ENCODE data around the gene TIGAR.

Gene TIGAR

DNA sequence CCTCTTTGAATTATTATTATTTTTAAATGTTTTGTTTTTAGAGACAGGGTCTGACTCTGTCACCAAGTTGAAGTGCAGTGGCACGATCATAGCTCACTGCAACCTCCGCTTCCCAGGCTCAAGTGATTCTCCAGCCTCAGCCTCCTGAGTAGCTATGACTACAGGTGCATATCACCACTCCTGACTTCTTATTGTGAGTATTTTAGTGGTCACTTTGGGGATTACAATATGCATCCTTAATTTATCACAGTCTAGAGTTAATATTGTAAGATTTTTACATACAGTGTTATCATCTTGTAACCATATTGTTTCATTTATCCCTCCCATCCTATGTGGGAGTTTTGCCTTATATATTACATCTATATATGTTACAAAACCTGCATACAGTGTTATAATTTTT lies 45.1 kb downstream of the TIGAR start:
- no peak overlapping the region for H3K4me3 ChIP-seq (ENCODE audit: control insufficient read depth, low read depth, low read length)
- no peak for DNase-seq (ENCODE audit: low read depth)
- TF ChIP-seq, protein P1, sequence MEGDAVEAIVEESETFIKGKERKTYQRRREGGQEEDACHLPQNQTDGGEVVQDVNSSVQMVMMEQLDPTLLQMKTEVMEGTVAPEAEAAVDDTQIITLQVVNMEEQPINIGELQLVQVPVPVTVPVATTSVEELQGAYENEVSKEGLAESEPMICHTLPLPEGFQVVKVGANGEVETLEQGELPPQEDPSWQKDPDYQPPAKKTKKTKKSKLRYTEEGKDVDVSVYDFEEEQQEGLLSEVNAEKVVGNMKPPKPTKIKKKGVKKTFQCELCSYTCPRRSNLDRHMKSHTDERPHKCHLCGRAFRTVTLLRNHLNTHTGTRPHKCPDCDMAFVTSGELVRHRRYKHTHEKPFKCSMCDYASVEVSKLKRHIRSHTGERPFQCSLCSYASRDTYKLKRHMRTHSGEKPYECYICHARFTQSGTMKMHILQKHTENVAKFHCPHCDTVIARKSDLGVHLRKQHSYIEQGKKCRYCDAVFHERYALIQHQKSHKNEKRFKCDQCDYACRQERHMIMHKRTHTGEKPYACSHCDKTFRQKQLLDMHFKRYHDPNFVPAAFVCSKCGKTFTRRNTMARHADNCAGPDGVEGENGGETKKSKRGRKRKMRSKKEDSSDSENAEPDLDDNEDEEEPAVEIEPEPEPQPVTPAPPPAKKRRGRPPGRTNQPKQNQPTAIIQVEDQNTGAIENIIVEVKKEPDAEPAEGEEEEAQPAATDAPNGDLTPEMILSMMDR (IDR thresholded peaks at IDR 0.05; ENCODE audit: control insufficient read depth, insufficient read depth, low read depth, low read length, missing control alignments), result no peak

DNA sequence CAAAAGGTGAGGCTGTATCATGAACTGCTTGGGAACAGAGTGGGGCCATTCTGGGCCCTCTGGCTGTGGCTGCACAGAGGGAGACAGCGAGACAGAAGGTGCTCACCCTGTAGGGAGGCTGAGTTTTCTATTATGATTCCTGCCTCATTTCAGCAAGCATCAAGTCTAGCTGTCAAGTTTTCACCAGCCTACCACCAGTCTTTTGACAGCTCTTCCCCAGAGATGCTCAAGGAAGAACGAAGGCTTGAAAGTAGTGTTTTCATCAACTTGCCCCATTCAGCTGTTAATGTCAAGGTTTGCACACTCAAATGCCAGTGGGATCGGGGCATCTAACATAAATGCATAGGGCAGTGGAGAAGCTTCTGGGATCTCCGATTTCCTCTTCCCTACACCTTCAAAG lies 48.5 kb downstream of the TIGAR start:
- TF ChIP-seq, protein P1 (IDR thresholded peaks at IDR 0.05; ENCODE audit: control insufficient read depth, insufficient read depth, low read depth, low read length, missing control alignments), result no peak
- H3K4me3 ChIP-seq (ENCODE audit: control insufficient read depth, low read depth, low read length), result no peak overlapping the region
- no peak for DNase-seq (ENCODE audit: low read depth)

DNA sequence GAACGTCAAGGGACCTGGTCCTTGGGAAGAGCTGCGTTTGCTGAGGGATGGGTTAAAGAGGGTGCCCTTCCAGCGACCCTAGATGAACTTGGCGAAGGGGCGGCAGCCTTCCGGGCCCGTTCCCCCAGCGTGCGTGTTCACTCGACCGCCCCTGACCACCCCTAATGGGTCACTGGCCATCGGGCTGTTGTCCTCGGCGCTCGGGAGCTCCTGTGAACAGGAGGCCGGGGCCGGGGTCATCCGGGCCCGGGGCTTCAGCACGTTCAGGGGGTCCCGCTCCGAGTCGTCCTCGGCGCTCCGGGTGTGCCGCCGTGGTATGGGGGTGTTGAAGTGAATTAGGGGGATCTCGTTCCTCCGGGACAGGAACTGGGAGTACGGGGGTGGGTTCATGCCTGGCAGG lies 49.3 kb downstream of the TIGAR start:
- TF ChIP-seq, protein P1 (IDR thresholded peaks at IDR 0.05; ENCODE audit: control insufficient read depth, insufficient read depth, low read depth, low read length, missing control alignments), result no peak
- no peak for DNase-seq (ENCODE audit: low read depth)
- H3K4me3 ChIP-seq (ENCODE audit: control insufficient read depth, low read depth, low read length), result no peak overlapping the region

DNA sequence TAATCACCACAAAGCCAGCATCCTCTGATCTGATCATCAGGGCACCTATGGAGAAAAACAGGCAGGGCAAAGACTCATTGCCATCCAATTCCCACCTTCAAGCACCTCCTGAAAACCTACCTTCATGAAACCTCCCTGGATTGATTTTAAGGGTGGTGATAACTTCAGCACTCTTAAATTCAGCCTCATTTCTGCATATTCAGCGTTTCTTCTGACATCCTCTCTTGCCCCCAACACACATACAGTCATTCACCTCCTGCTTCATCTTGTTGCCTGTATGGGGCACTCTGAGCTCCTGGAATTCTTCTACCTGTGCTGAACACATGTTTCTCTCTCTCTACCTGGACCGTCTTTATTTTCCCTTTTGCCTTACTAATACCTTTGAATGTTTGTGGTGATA lies 51.6 kb downstream of the TIGAR start:
- DNase-seq (ENCODE audit: low read depth), result no peak
- no peak overlapping the region for H3K4me3 ChIP-seq (ENCODE audit: control insufficient read depth, low read depth, low read length)
- TF ChIP-seq, protein P1 (IDR thresholded peaks at IDR 0.05; ENCODE audit: control insufficient read depth, insufficient read depth, low read depth, low read length, missing control alignments), result no peak

DNA sequence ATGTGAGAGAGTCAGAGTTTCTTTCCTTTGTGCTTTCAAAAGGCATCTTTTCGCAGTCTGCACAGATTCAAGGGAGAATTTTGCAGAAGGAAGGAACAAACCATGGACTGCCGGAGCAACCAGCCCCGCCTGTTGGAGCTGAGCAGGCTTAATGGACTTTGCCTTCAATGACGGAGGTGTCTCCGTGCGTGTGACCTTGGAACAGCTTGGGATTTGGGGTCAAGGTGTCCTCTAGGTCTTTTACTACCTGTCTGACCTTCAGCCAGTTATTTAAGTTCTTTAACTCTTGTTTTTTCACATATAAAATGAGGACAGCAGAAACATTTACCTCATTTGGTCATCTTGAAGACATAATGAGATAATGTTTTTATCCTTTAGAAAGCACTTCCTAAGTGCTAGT lies 54.4 kb downstream of the TIGAR start:
- no peak for DNase-seq (ENCODE audit: low read depth)
- H3K4me3 ChIP-seq (ENCODE audit: control insufficient read depth, low read depth, low read length), result no peak overlapping the region
- TF ChIP-seq, protein P1 (IDR thresholded peaks at IDR 0.05; ENCODE audit: control insufficient read depth, insufficient read depth, low read depth, low read length, missing control alignments), result no peak

DNA sequence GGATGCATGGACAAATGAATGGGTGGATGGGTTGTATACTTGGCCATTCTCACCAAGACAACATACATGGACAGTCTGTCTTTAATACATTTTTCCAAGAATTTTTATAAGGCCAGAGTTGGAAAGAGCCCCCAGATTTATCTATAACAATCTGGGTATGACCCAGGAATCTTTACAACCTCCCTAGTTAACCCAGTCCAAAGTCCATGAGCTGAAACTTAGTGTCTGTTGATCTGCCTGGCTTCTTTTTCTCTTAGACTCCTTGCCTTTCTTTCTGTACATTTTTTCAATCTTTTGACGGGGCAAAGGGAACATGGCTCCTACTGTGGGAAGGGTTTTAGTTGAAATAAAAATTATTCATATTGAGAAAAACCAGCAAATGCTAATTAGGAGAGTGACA lies 57.8 kb downstream of the TIGAR start:
- DNase-seq (ENCODE audit: low read depth), result no peak
- H3K4me3 ChIP-seq (ENCODE audit: control insufficient read depth, low read depth, low read length), result no peak overlapping the region

More for the DNA sequence above, 57.8 kb downstream of the TIGAR start:
- TF ChIP-seq, protein P1 (IDR thresholded peaks at IDR 0.05; ENCODE audit: control insufficient read depth, insufficient read depth, low read depth, low read length, missing control alignments), result no peak

Data from AG09309 (cell line).